ENCODE measurements around the gene HCRTR2. TPM values are rescaled to one million over a fixed set of nuclear protein-coding genes. Genes with fewer than 3 reads are reported as not detected.

The HCRTR2 gene
- total RNA-seq, 2 experiments from 2014 or later: not detected

DNA sequence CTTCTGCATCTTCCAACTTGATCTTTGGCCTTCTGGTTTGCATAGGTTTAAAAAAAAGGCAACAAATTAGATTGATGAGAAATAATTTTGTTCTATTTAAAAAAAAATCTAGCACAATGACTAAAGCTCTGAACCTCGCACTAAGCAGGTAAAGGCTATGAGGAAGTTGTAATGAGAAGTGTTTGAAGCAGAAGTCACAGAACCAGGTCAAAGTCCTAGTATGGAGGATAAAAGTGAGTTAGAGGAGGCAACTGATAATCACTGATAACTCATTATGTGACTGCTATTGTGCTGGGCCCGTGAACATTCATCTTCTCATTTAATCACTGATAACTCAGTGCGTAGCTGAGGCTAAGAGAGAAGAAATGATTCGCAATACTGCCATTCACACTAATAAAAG is 106.9 kb downstream of the HCRTR2 start:
- H3K36me3 Mint-ChIP-seq (ENCODE audit: low read depth): no peaks in the 10 kb centered on the region
- POLR2A ChIA-PET: no interaction called here
- intact Hi-C loops (cut with DNase I, micrococcal nuclease): no loop called here
- DNase-seq: no peak
- no peaks in the 10 kb centered on the region for H3K27me3 ChIP-seq (ENCODE audit: control insufficient read depth in 1 of 2, insufficient read depth in 2 of 2, low read length in 2 of 2)
- no peak overlapping the region for H3K4me3 ChIP-seq (ENCODE audit: low read length)
- no peaks in the 10 kb centered on the region for H3K4me1 ChIP-seq (ENCODE audit: insufficient read depth, low read length)
- no peak overlapping the region for H3K27ac Mint-ChIP-seq
- CTCF ChIA-PET: no interaction called here
- no peaks in the 10 kb centered on the region for H3K27me3 Mint-ChIP-seq
- no peak for TF ChIP-seq CTCF (IDR thresholded peaks at IDR 0.05)
- H3K4me3 Mint-ChIP-seq: no peak overlapping the region
- no peaks in the 10 kb centered on the region for H3K36me3 ChIP-seq (ENCODE audit: insufficient read depth, low read length)
- peaks cover 0 to 3% of the 10 kb centered on the region in 2 experiments for H3K9me3 ChIP-seq (ENCODE audit: control insufficient read depth in 1 of 2, insufficient read depth in 1 of 2, low read length in 2 of 2)
- no peak for ATAC-seq (ENCODE audit: poor library complexity)
- no peak overlapping the region for H3K27ac ChIP-seq (ENCODE audit: low read depth in 1 of 2, low read length in 2 of 2)
- no peaks in the 10 kb centered on the region for H3K4me1 Mint-ChIP-seq (ENCODE audit: low read depth)
- no peaks in the 10 kb centered on the region for H3K9me3 Mint-ChIP-seq

GRCh38 chr6:55282115-55282514 is 107.8 kb downstream of the HCRTR2 start:
- H3K4me1 ChIP-seq (ENCODE audit: insufficient read depth, low read length): no peaks in the 10 kb centered on the region
- TF ChIP-seq CTCF (IDR thresholded peaks at IDR 0.05): no peak
- no peak overlapping the region for H3K27ac ChIP-seq (ENCODE audit: low read depth in 1 of 2, low read length in 2 of 2)
- Mint-ChIP-seq H3K27ac (no peak overlapping the region), H3K9me3 (no peaks in the 10 kb centered on the region), H3K36me3 (ENCODE audit: low read depth) (no peaks in the 10 kb centered on the region), H3K4me1 (ENCODE audit: low read depth) (no peaks in the 10 kb centered on the region), H3K4me3 (no peak overlapping the region), H3K27me3 (no peaks in the 10 kb centered on the region)
- DNase-seq: no peak
- CTCF ChIA-PET: no interaction called here
- H3K27me3 ChIP-seq (ENCODE audit: control insufficient read depth in 1 of 2, insufficient read depth in 2 of 2, low read length in 2 of 2): no peaks in the 10 kb centered on the region
- peaks cover 0 to 3% of the 10 kb centered on the region in 2 experiments for H3K9me3 ChIP-seq (ENCODE audit: control insufficient read depth in 1 of 2, insufficient read depth in 1 of 2, low read length in 2 of 2)
- ATAC-seq (ENCODE audit: poor library complexity): no peak
- POLR2A ChIA-PET: no interaction called here
- intact Hi-C loops (cut with DNase I, micrococcal nuclease): no loop called here
- H3K4me3 ChIP-seq (ENCODE audit: low read length): no peak overlapping the region
- H3K36me3 ChIP-seq (ENCODE audit: insufficient read depth, low read length): no peaks in the 10 kb centered on the region

DNA sequence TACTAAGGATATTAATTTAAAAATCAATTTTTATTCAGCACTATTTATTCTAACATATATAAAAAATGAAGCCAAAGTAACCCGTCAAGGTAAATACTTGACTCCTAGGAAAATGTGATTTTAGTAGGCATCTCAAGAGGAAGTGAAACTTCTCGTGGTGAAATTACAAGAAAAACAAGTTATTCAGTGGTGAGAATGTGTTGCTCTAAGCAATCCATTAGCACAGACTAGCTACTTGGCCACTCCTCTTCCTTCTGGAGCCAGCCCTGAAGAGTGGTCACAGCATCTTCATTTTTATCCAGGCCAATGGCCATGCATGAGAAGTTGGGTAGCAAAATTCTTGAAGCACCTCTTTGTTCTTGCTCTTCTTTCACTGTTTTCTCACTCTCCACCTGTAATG is 112.5 kb downstream of the HCRTR2 start:
- intact Hi-C loops (cut with DNase I, micrococcal nuclease): loop anchor here in 1 of 2 experiments (2.0 kb wide), 1 partner anchor 36 kb away; no protein-coding TSS in a partner anchor
- Mint-ChIP-seq H3K27ac (no peak overlapping the region), H3K4me1 (ENCODE audit: low read depth) (no peaks in the 10 kb centered on the region)

More for the DNA sequence above, 112.5 kb downstream of the HCRTR2 start:
- no peaks in the 10 kb centered on the region for H3K27me3 Mint-ChIP-seq
- peaks cover 0 to 4% of the 10 kb centered on the region in 2 experiments for H3K9me3 ChIP-seq (ENCODE audit: control insufficient read depth in 1 of 2, insufficient read depth in 1 of 2, low read length in 2 of 2)
- H3K36me3 ChIP-seq (ENCODE audit: insufficient read depth, low read length): no peaks in the 10 kb centered on the region
- no peak overlapping the region for H3K4me3 Mint-ChIP-seq
- no peaks in the 10 kb centered on the region for H3K4me1 ChIP-seq (ENCODE audit: insufficient read depth, low read length)
- no peaks in the 10 kb centered on the region for H3K36me3 Mint-ChIP-seq (ENCODE audit: low read depth)
- H3K27ac ChIP-seq (ENCODE audit: low read depth in 1 of 2, low read length in 2 of 2): no peak overlapping the region
- H3K4me3 ChIP-seq (ENCODE audit: low read length): no peak overlapping the region
- no peak for TF ChIP-seq CTCF (IDR thresholded peaks at IDR 0.05)
- ATAC-seq (ENCODE audit: poor library complexity): no peak
- ChIA-PET POLR2A (no interaction called here), CTCF (no interaction called here)
- no peak for DNase-seq
- no peaks in the 10 kb centered on the region for H3K27me3 ChIP-seq (ENCODE audit: control insufficient read depth in 1 of 2, insufficient read depth in 2 of 2, low read length in 2 of 2)
- H3K9me3 Mint-ChIP-seq: peaks cover 6% of the 10 kb centered on the region

All from CD4-positive, alpha-beta T cell (primary cell).